ENCODE measurements around the gene STX5. TPM values are rescaled to one million over a fixed set of nuclear protein-coding genes. Genes with fewer than 3 reads are reported as not detected.

Gene STX5
- total and polyA plus RNA-seq, 10 of the 15 experiments (the other 5 are each of a cell fraction or from before 2014, with no cell fraction given), result 3.8 to 35.4 (median 27.4) TPM

- TF ChIP-seq ZSCAN29 (IDR thresholded peaks at IDR 0.05) (0 out of 2 replicates have a peak, but pooled peaks have one; percentile 53), MYC (IDR thresholded peaks at IDR 0.05; ENCODE audit: insufficient read depth, insufficient read length, insufficient replicate concordance, low read length, severe bottlenecking) (peak; percentile 63), E4F1 (IDR thresholded peaks at IDR 0.05; ENCODE audit: borderline replicate concordance, partially characterized antibody) (peak; percentile 61), SIX5 (IDR thresholded peaks at IDR 0.05; ENCODE audit: low read depth, low read length, severe bottlenecking) (peak; percentile 37), RB1 (IDR thresholded peaks at IDR 0.05; ENCODE audit: borderline replicate concordance) (peak; percentile 28; the same call in 1 of the 2 replicates), REST (IDR thresholded peaks at IDR 0.05; ENCODE audit: low read depth, low read length) (0 out of 2 replicates have a peak, but pooled peaks have one; percentile 37), SMC3 (IDR thresholded peaks at IDR 0.05; ENCODE audit: borderline replicate concordance, low read length) (peak; percentile 25; the same call in 1 of the 2 replicates), MEF2A (IDR thresholded peaks at IDR 0.05; ENCODE audit: insufficient read depth, low read depth, low read length) (no peak), HDAC6 (IDR thresholded peaks at IDR 0.05; ENCODE audit: unreplicated experiment) (no peak), NBN (IDR thresholded peaks at IDR 0.05) (peak; percentile 38; the same call in 1 of the 2 replicates), NFYA (IDR thresholded peaks at IDR 0.05; ENCODE audit: borderline replicate concordance, low read depth, low read length) (no peak), FOXM1 (IDR thresholded peaks at IDR 0.05; ENCODE audit: low read depth, low read length) (peak; percentile 70; the same call in 1 of the 2 replicates), ATF7 (IDR thresholded peaks at IDR 0.05; ENCODE audit: low read depth) (peak; percentile 43; the same call in 1 of the 2 replicates), ASH2L (IDR thresholded peaks at IDR 0.05; ENCODE audit: borderline replicate concordance, low read depth) (peak; percentile 51; the same call in 1 of the 2 replicates), MXI1 (IDR thresholded peaks at IDR 0.05; ENCODE audit: low read depth, low read length) (peak; percentile 92)
- TF ChIP-seq, protein P1, sequence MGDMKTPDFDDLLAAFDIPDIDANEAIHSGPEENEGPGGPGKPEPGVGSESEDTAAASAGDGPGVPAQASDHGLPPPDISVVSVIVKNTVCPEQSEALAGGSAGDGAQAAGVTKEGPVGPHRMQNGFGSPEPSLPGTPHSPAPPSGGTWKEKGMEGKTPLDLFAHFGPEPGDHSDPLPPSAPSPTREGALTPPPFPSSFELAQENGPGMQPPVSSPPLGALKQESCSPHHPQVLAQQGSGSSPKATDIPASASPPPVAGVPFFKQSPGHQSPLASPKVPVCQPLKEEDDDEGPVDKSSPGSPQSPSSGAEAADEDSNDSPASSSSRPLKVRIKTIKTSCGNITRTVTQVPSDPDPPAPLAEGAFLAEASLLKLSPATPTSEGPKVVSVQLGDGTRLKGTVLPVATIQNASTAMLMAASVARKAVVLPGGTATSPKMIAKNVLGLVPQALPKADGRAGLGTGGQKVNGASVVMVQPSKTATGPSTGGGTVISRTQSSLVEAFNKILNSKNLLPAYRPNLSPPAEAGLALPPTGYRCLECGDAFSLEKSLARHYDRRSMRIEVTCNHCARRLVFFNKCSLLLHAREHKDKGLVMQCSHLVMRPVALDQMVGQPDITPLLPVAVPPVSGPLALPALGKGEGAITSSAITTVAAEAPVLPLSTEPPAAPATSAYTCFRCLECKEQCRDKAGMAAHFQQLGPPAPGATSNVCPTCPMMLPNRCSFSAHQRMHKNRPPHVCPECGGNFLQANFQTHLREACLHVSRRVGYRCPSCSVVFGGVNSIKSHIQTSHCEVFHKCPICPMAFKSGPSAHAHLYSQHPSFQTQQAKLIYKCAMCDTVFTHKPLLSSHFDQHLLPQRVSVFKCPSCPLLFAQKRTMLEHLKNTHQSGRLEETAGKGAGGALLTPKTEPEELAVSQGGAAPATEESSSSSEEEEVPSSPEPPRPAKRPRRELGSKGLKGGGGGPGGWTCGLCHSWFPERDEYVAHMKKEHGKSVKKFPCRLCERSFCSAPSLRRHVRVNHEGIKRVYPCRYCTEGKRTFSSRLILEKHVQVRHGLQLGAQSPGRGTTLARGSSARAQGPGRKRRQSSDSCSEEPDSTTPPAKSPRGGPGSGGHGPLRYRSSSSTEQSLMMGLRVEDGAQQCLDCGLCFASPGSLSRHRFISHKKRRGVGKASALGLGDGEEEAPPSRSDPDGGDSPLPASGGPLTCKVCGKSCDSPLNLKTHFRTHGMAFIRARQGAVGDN (IDR thresholded peaks at IDR 0.05), result 0 out of 2 replicates have a peak, but pooled peaks have one; percentile 52
Measured at GRCh38 chr11:62787005-62787759, 44.7 kb downstream of the STX5 start, which contains the start of gene TMEM179B (continued).
